Mesangial cell (primary cell): Measurements from ENCODE around the gene MEIS2. TPM values are rescaled to one million over a fixed set of nuclear protein-coding genes. Genes with fewer than 3 reads are reported as not detected.

ENCODE experiments used
- total RNA-seq: library from RNA; depleted of rRNA; stranded (reverse); fragments of >200 nt; gene quantifications from 2 replicates; pipeline ENCODE4 v1.2.3, GENCODE V29; 2015

The MEIS2 gene
- 47.4 and 58.3 TPM in 2 replicates for total RNA-seq

GRCh38 chr15:37100109-37100965 lies at the start of gene MEIS2:
TSS of gene MEIS2 (minus strand) at chr15:37100549. CDS start at chr15:37099466, 1,083 bp downstream.

